SK-N-SH treated with all-trans-retinoic acid at 6 μM for 48 hours (cell line): ENCODE results near the gene SPOCK1.

Source experiments
- ATAC-seq: fragments of 200-7000 bp; cut with Tn5 transposase; 3 replicates; pipeline ENCODE4 v1.9.1; 2020; ENCODE audit warnings: mild to moderate bottlenecking, moderate library complexity
- ARNTL ChIP-seq: fragments of 450-650 bp; formaldehyde crosslinking; IDR thresholded peaks from 2 replicates; pipeline ENCODE4 v1.5.0; 2020; ENCODE audit warnings: low read depth, mild to moderate bottlenecking, moderate library complexity, borderline replicate concordance
- BACH2 ChIP-seq: fragments of 250-450 bp; sonication (Bioruptor Pico); IDR thresholded peaks from 2 replicates; pipeline ENCODE4 v1.9.0; 2021; ENCODE audit warnings: mild to moderate bottlenecking, borderline replicate concordance
- CSDC2 ChIP-seq: fragments of 250-450 bp; sonication (Bioruptor Pico); IDR thresholded peaks from 2 replicates; pipeline ENCODE4 v1.5.0; 2020; ENCODE audit warnings: mild to moderate bottlenecking, moderate library complexity
- ESRRG ChIP-seq: fragments of 250-450 bp; sonication (Bioruptor Pico); IDR thresholded peaks from 2 replicates; pipeline ENCODE4 v1.6.1; 2021; ENCODE audit warnings: mild to moderate bottlenecking
- GLIS3 ChIP-seq: fragments of 250-450 bp; sonication (Bioruptor Pico); IDR thresholded peaks from 2 replicates; pipeline ENCODE4 v1.5.0; 2020; ENCODE audit warnings: mild to moderate bottlenecking, moderate library complexity
- ISL1 ChIP-seq: fragments of 250-450 bp; sonication (Bioruptor Pico); IDR thresholded peaks from 2 replicates; pipeline ENCODE4 v2.1.2; 2022; ENCODE audit warnings: mild to moderate bottlenecking, moderate library complexity
- OSR1 ChIP-seq: fragments of 250-450 bp; sonication (Bioruptor Pico); IDR thresholded peaks from 2 replicates; pipeline ENCODE4 v1.8.0; 2022; ENCODE audit warnings: moderate library complexity, mild to moderate bottlenecking, inconsistent platforms
- RARB ChIP-seq: fragments of 250-450 bp; sonication (Bioruptor Pico); IDR thresholded peaks from 2 replicates; pipeline ENCODE4 v1.8.0; 2021; ENCODE audit warnings: mild to moderate bottlenecking, moderate library complexity
- SNAI2 ChIP-seq: fragments of 250-450 bp; sonication (Bioruptor Pico); IDR thresholded peaks from 2 replicates; pipeline ENCODE4 v1.5.0; 2020; ENCODE audit warnings: mild to moderate bottlenecking, moderate library complexity
- TCF4 ChIP-seq: fragments of 250-450 bp; sonication (Bioruptor Pico); IDR thresholded peaks from 2 replicates; pipeline ENCODE4 v1.8.0; 2021; ENCODE audit warnings: mild to moderate bottlenecking, moderate library complexity, borderline replicate concordance
- TOX ChIP-seq: fragments of 250-450 bp; sonication (Bioruptor Pico); IDR thresholded peaks from 2 replicates; pipeline ENCODE4 v1.8.0; 2021; ENCODE audit warnings: mild to moderate bottlenecking, moderate library complexity, borderline replicate concordance
- ZC3H10 ChIP-seq: fragments of 250-450 bp; sonication (Bioruptor Pico); IDR thresholded peaks from 2 replicates; pipeline ENCODE4 v1.5.1; 2021; ENCODE audit warnings: mild to moderate bottlenecking, moderate library complexity
- ZFP3 ChIP-seq: fragments of 250-450 bp; sonication (Bioruptor Pico); IDR thresholded peaks from 2 replicates; pipeline ENCODE4 v1.5.0; 2020; ENCODE audit warnings: mild to moderate bottlenecking, moderate library complexity
- ZFP30 ChIP-seq: fragments of 450-650 bp; formaldehyde crosslinking; IDR thresholded peaks from 2 replicates; pipeline ENCODE4 v1.5.0; 2022; ENCODE audit warnings: mild to moderate bottlenecking, moderate library complexity
- ZNF565 ChIP-seq: fragments of 450-650 bp; formaldehyde crosslinking; conservative IDR thresholded peaks from 2 replicates; pipeline ENCODE4 v1.5.0; 2020; ENCODE audit warnings: low read depth, mild to moderate bottlenecking, moderate library complexity
- ZNF70 ChIP-seq: fragments of 450-650 bp; formaldehyde crosslinking; IDR thresholded peaks from 2 replicates; pipeline ENCODE4 v1.5.0; 2020; ENCODE audit warnings: mild to moderate bottlenecking, moderate library complexity
- ZNF8 ChIP-seq: fragments of 450-650 bp; formaldehyde crosslinking; IDR thresholded peaks from 2 replicates; pipeline ENCODE4 v1.5.0; 2020; ENCODE audit warnings: mild to moderate bottlenecking, moderate library complexity
- TF ChIP-seq, protein P1 (sequence below): fragments of 250-450 bp; sonication (Bioruptor Pico); IDR thresholded peaks from 2 replicates; pipeline ENCODE4 v1.5.1; 2020; ENCODE audit warnings: low read depth, mild to moderate bottlenecking, moderate library complexity
- TF ChIP-seq, protein P2 (sequence below): fragments of 250-450 bp; sonication (Bioruptor Pico); IDR thresholded peaks from 2 replicates; pipeline ENCODE4 v1.8.0; 2020; ENCODE audit warnings: mild to moderate bottlenecking, moderate library complexity, borderline replicate concordance
- TF ChIP-seq, protein P3 (sequence below): fragments of 250-450 bp; sonication (Bioruptor Pico); IDR thresholded peaks from 2 replicates; pipeline ENCODE4 v1.5.0; 2020; ENCODE audit warnings: mild to moderate bottlenecking, moderate library complexity
- TF ChIP-seq, protein P4 (sequence below): fragments of 250-450 bp; sonication (Bioruptor Pico); IDR thresholded peaks from 2 replicates; pipeline ENCODE4 v1.5.1; 2021; ENCODE audit warnings: mild to moderate bottlenecking, moderate library complexity
- TF ChIP-seq, protein P5 (sequence below): fragments of 250-450 bp; sonication (Bioruptor Pico); IDR thresholded peaks from 2 replicates; pipeline ENCODE4 v1.8.0; 2021; ENCODE audit warnings: low read depth, mild to moderate bottlenecking, moderate library complexity, borderline replicate concordance

Gene SPOCK1

DNA sequence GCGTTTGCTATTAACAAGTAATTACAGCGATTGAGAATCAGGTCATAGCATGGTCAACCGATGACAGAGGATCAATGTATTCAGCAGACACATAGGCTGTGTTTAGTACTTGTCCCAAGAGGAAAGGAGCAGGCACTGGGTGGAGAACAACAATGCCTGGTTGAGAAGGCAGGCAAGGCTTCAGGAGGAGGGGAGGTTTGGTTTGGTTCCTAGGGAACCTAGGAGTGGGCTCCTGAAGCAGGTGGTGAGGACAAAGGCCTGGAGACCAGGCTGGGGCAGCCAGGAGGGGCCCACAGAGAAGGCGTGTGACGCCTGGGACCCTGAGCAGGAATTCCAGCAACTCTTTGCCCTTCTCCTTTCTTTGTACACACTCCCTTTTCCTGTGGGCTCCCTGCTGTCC is 195.6 kb downstream of the SPOCK1 start:
- TF ChIP-seq RARB (CRISPR knock-in tag) (no peak), GLIS3 (CRISPR knock-in tag) (no peak), SNAI2 (CRISPR knock-in tag) (no peak), BACH2 (CRISPR knock-in tag) (no peak), ARNTL (no peak), CSDC2 (no peak), ZFP3 (CRISPR knock-in tag) (no peak), ZNF8 (CRISPR knock-in tag) (no peak), ESRRG (no peak), ZNF565 (CRISPR knock-in tag) (no peak), TOX (CRISPR knock-in tag) (no peak), OSR1 (CRISPR knock-in tag) (no peak), TCF4 (CRISPR knock-in tag) (no peak), ZNF70 (CRISPR knock-in tag) (no peak), ZFP30 (CRISPR knock-in tag) (no peak)
- TF ChIP-seq, protein P1, sequence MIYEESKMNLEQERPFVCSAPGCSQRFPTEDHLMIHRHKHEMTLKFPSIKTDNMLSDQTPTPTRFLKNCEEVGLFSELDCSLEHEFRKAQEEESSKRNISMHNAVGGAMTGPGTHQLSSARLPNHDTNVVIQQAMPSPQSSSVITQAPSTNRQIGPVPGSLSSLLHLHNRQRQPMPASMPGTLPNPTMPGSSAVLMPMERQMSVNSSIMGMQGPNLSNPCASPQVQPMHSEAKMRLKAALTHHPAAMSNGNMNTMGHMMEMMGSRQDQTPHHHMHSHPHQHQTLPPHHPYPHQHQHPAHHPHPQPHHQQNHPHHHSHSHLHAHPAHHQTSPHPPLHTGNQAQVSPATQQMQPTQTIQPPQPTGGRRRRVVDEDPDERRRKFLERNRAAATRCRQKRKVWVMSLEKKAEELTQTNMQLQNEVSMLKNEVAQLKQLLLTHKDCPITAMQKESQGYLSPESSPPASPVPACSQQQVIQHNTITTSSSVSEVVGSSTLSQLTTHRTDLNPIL (CRISPR knock-in tag) = no peak
- TF ChIP-seq, protein P2, sequence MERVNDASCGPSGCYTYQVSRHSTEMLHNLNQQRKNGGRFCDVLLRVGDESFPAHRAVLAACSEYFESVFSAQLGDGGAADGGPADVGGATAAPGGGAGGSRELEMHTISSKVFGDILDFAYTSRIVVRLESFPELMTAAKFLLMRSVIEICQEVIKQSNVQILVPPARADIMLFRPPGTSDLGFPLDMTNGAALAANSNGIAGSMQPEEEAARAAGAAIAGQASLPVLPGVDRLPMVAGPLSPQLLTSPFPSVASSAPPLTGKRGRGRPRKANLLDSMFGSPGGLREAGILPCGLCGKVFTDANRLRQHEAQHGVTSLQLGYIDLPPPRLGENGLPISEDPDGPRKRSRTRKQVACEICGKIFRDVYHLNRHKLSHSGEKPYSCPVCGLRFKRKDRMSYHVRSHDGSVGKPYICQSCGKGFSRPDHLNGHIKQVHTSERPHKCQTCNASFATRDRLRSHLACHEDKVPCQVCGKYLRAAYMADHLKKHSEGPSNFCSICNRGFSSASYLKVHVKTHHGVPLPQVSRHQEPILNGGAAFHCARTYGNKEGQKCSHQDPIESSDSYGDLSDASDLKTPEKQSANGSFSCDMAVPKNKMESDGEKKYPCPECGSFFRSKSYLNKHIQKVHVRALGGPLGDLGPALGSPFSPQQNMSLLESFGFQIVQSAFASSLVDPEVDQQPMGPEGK = no peak
- TF ChIP-seq, protein P3, sequence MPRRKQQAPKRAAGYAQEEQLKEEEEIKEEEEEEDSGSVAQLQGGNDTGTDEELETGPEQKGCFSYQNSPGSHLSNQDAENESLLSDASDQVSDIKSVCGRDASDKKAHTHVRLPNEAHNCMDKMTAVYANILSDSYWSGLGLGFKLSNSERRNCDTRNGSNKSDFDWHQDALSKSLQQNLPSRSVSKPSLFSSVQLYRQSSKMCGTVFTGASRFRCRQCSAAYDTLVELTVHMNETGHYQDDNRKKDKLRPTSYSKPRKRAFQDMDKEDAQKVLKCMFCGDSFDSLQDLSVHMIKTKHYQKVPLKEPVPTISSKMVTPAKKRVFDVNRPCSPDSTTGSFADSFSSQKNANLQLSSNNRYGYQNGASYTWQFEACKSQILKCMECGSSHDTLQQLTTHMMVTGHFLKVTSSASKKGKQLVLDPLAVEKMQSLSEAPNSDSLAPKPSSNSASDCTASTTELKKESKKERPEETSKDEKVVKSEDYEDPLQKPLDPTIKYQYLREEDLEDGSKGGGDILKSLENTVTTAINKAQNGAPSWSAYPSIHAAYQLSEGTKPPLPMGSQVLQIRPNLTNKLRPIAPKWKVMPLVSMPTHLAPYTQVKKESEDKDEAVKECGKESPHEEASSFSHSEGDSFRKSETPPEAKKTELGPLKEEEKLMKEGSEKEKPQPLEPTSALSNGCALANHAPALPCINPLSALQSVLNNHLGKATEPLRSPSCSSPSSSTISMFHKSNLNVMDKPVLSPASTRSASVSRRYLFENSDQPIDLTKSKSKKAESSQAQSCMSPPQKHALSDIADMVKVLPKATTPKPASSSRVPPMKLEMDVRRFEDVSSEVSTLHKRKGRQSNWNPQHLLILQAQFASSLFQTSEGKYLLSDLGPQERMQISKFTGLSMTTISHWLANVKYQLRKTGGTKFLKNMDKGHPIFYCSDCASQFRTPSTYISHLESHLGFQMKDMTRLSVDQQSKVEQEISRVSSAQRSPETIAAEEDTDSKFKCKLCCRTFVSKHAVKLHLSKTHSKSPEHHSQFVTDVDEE (CRISPR knock-in tag) = no peak
- TF ChIP-seq, protein P4, sequence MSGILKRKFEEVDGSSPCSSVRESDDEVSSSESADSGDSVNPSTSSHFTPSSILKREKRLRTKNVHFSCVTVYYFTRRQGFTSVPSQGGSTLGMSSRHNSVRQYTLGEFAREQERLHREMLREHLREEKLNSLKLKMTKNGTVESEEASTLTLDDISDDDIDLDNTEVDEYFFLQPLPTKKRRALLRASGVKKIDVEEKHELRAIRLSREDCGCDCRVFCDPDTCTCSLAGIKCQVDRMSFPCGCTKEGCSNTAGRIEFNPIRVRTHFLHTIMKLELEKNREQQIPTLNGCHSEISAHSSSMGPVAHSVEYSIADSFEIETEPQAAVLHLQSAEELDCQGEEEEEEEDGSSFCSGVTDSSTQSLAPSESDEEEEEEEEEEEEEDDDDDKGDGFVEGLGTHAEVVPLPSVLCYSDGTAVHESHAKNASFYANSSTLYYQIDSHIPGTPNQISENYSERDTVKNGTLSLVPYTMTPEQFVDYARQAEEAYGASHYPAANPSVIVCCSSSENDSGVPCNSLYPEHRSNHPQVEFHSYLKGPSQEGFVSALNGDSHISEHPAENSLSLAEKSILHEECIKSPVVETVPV = no peak

DNA sequence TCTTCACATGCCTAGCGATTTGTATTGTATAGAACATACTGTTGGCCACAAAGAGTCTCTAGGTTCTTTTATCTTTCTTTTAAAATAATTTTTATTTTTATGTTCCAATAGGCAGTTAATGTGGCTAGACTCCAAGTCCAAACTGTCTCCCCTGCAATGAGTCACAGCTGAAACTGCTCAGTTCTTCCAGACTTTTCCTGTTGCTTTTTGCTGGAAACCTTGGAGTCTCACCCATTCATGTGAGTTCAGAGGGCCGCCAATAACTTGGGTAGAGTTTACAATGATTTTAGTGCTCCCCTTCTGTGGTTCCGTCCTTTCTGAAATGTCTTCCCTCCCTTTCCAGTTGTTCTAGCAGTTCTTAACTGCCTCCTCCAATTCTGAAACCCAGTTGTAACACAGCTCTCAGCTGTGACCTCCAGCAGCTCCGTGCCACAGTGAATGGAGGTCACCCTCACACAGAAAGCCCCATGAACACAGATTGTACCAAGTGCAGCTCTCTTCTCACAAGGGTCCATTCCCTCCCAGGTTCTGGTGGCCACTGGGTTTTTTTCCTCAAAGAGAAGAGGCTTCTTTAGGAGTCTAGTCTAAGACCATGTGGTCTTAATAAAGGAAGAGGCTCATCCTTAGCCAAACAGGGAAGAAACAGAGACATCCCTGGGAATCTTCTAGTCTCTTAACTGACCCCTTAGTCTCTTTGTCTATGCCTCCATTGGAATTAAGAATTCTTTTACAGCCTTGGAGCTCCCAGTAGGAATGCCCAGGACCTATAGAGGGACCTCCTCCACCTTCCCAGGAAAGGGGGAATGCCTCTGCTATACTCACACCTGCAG is 198.5 kb downstream of the SPOCK1 start:
- peak; percentile 61 for ATAC-seq
- TF ChIP-seq ZNF70 (CRISPR knock-in tag) = no peak
- no peak for TF ChIP-seq ZNF565 (CRISPR knock-in tag)
- TF ChIP-seq SNAI2 (CRISPR knock-in tag) = no peak
- no peak for TF ChIP-seq ZFP3 (CRISPR knock-in tag)
- no peak for TF ChIP-seq OSR1 (CRISPR knock-in tag)
- no peak for TF ChIP-seq TCF4 (CRISPR knock-in tag)
- TF ChIP-seq, protein P5, sequence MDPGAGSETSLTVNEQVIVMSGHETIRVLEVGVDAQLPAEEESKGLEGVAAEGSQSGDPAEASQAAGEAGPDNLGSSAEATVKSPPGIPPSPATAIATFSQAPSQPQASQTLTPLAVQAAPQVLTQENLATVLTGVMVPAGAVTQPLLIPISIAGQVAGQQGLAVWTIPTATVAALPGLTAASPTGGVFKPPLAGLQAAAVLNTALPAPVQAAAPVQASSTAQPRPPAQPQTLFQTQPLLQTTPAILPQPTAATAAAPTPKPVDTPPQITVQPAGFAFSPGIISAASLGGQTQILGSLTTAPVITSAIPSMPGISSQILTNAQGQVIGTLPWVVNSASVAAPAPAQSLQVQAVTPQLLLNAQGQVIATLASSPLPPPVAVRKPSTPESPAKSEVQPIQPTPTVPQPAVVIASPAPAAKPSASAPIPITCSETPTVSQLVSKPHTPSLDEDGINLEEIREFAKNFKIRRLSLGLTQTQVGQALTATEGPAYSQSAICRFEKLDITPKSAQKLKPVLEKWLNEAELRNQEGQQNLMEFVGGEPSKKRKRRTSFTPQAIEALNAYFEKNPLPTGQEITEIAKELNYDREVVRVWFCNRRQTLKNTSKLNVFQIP = no peak
- TF ChIP-seq ISL1 = no peak
- TF ChIP-seq, protein P4 = no peak
- no peak for TF ChIP-seq ZC3H10 (CRISPR knock-in tag)
- TF ChIP-seq ZFP30 (CRISPR knock-in tag) = no peak
- TF ChIP-seq ARNTL = no peak
- TF ChIP-seq BACH2 (CRISPR knock-in tag) = no peak
- no peak for TF ChIP-seq CSDC2
- TF ChIP-seq, protein P2 = no peak
- TF ChIP-seq, protein P3 (CRISPR knock-in tag) = no peak
- no peak for TF ChIP-seq ZNF8 (CRISPR knock-in tag)
- no peak for TF ChIP-seq ESRRG
- TF ChIP-seq, all 23 proteins: peak for 0

More for the DNA sequence above, 195.6 kb downstream of the SPOCK1 start:
- ATAC-seq = no peak
